ENCODE results near the gene ENOSF1.

DNA sequence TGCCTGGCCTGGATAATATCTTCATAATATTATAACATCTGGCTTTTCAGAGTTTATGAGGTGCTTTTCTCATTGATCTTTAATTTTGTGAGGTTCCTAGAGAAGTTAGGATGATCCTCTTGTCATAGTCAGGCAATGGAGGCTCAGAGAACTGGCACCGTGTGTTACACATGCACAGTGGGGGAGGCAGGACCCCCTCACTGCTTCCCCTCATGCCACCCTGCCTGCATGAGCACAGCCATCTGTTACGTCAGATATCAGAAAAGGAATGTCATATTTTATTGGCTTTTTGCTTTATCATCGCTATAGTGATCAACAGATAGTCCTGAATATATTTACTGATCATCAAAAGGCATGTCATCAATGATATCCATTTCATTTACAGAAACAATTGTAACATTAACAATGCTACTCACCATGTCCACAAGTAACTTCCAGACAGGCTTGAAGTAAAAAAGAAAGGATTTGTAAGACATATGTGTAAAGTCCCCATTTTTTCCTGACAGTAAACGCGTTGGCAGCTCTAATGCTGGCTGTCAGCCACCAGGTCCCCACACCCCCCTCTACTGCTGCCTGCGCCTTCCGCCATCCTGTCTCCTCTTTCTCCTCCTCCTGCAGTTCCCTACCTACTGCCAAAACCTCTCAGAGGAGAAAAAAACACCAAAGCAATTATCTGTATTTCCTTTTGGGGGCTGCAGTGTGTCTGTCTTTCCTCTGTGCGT lies 18.8 kb downstream of the ENOSF1 start:
- TF ChIP-seq POLR2A (IDR thresholded peaks at IDR 0.05; ENCODE audit: low read depth, low read length): no peak
- no peak for TF ChIP-seq POLR2AphosphoS5 (IDR thresholded peaks at IDR 0.05; ENCODE audit: low read depth, low read length)
- TF ChIP-seq TAF1 (IDR thresholded peaks at IDR 0.05; ENCODE audit: borderline replicate concordance, low read depth, low read length): no peak

Data from GM12892 (cell line).